Brain microvascular endothelial cell (primary cell): Measurements from ENCODE around the gene SNED1.

Source experiments
- DNase-seq: peaks from one replicate; pipeline ENCODE4 v3.0.0-alpha.2; 2020
- H3K27ac ChIP-seq: fragments of 250-450 bp; sonication (Bioruptor Pico); 2 replicates; pipeline ENCODE4 v1.5.1; 2020; ENCODE audit warnings: mild to moderate bottlenecking, moderate library complexity
- H3K27me3 ChIP-seq: fragments of 250-450 bp; sonication (Bioruptor Pico); replicated peaks from 2 replicates; pipeline ENCODE4 v1.5.1; 2020; ENCODE audit warnings: mild to moderate bottlenecking
- H3K36me3 ChIP-seq: fragments of 250-450 bp; sonication (Bioruptor Pico); replicated peaks from 2 replicates; pipeline ENCODE4 v1.5.1; 2020; ENCODE audit warnings: mild to moderate bottlenecking
- H3K4me3 ChIP-seq: 2 replicates; pipeline ENCODE4 v1.5.1; 2011; ENCODE audit warnings: low read depth, mild to moderate bottlenecking, control low read depth, low read length, moderate library complexity
- CTCF ChIP-seq: IDR thresholded peaks from 2 replicates; pipeline ENCODE4 v1.5.1; 2011; ENCODE audit warnings: low read depth, mild to moderate bottlenecking, moderate library complexity, low read length, control low read depth, inconsistent platforms; ENCODE audit errors: missing control alignments
- in situ Hi-C: cut with HindIII; loops from 2 replicates; pipeline ENCODE4 v1.10.0; 2017; ENCODE audit warnings: low sequenced_read_pairs, low pct_ligation_motif_present

The SNED1 gene

DNA sequence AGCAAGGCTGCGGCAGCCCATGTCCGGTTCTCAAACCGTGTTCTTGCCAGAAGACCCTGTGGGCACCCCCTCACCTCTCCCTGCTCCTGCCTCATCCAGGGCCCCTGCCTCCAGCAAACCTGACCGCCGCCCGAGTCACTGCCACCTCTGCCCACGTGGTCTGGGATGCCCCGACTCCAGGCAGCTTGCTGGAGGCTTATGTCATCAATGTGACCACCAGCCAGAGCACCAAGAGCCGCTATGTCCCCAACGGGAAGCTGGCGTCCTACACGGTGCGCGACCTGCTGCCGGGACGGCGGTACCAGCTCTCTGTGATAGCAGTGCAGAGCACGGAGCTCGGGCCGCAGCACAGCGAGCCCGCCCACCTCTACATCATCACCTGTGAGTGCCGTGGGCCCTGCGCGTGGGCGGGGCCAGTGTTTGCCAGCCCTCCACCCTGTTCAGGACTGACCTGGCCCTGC, 71.4 kb downstream of the SNED1 start:
- H3K4me3 ChIP-seq: no peak overlapping the region
- DNase-seq: no peak
- TF ChIP-seq CTCF: no peak
- in situ Hi-C loops: no loop called here
- H3K27me3 ChIP-seq: no peaks in the 10 kb centered on the region
- no peaks in the 10 kb centered on the region for H3K36me3 ChIP-seq
- H3K27ac ChIP-seq: no peak overlapping the region

DNA sequence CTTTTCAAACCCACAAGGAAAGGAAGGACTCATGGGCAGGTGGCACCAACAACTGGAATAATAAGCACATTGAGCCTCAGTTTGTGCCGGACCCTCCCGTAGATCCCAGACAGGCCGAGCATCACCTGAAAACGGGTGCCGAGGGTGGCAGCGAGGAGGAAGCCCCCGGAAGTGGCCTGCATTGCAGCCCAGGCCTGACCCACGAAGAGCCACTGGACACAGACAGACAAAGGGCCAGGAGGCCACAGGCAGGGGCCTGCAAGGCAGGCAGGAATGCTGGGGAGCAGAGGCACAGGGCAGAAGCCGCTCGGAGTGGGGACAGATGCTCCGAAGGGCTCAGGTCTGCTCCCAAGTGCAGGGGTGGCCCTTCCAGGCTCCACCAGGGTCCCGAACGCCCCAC, 71.9 kb downstream of the SNED1 start:
- DNase-seq: no peak
- no peak for TF ChIP-seq CTCF
- in situ Hi-C loops: no loop called here
- H3K36me3 ChIP-seq: no peaks in the 10 kb centered on the region
- no peaks in the 10 kb centered on the region for H3K27me3 ChIP-seq
- no peak overlapping the region for H3K4me3 ChIP-seq
- H3K27ac ChIP-seq: no peak overlapping the region

GRCh38 chr2:241070811-241071676, 72.6 kb downstream of the SNED1 start:
- no peak overlapping the region for H3K4me3 ChIP-seq
- no peak overlapping the region for H3K27ac ChIP-seq
- in situ Hi-C loops: no loop called here
- H3K27me3 ChIP-seq: no peaks in the 10 kb centered on the region
- no peaks in the 10 kb centered on the region for H3K36me3 ChIP-seq
- DNase-seq: no peak
- no peak for TF ChIP-seq CTCF

DNA sequence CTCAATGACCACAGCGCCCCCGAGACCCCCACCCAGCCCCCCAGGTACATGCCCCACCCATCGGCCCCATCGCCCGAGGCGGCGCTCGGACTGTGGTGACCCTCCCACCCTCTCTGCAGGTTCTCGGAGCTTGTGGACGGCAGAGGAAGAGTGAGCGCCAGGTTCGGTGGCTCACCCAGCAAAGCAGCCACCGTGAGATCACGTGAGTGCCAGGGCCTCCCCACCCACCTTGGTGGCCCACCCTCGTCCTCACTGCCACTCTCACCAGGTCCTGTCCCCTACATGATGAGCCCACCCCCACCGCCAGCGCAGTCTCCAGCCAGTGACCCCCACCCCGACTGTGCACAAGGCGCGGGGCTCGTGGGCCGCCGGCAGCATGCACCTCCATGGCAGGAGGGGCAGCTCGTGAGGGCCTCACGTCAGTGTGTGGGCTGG, 73.3 kb downstream of the SNED1 start:
- H3K36me3 ChIP-seq: no peaks in the 10 kb centered on the region
- in situ Hi-C loops: no loop called here

DNA sequence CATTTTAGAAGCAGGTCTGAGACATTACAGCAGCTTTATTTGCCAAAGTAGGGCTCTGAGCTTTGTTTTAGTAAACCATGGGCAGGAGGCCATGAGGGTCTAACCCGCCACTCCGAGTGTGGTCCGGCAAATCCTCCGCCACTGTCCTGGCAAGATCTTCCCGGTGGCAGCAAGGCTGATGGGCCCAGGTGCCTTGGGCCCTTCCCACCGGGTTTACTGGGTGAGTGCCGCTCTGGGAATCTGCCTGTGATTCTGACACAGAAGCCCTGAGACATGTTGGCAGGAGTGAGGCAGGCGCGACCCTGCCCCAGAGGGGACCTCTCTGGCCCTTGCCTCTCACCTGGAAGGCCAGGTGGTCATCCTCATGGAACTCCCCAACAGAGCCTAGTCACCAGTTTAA, 73.7 kb downstream of the SNED1 start:
- in situ Hi-C loops: no loop called here
- H3K27ac ChIP-seq: no peak overlapping the region
- DNase-seq: no peak
- H3K36me3 ChIP-seq: no peaks in the 10 kb centered on the region
- H3K27me3 ChIP-seq: no peaks in the 10 kb centered on the region
- no peak for TF ChIP-seq CTCF
- H3K4me3 ChIP-seq: no peak overlapping the region

More for the DNA sequence above, 73.3 kb downstream of the SNED1 start:
- Histone ChIP-seq H3K4me3 (no peak overlapping the region), H3K27ac (no peak overlapping the region), H3K27me3 (no peaks in the 10 kb centered on the region)
- no peak for DNase-seq
- TF ChIP-seq CTCF: no peak
